UCSD-AML1 (cell line): Measurements from ENCODE around the gene AAGAB.
A peak's percentile ranks its signal among the peaks of the same experiment; 100 is the strongest.
"Not testable (repeated sequence)": the region's sequence is repeated elsewhere in the genome, so short reads cannot be mapped to it uniquely, and the experiment has no call there.

Experiments used
- DNase-seq: peaks from one replicate; lab custom pipeline; 2025; ENCODE audit not compliant: unreplicated experiment; lab: John Stamatoyannopoulos, UW

AAGAB gene, protein sequence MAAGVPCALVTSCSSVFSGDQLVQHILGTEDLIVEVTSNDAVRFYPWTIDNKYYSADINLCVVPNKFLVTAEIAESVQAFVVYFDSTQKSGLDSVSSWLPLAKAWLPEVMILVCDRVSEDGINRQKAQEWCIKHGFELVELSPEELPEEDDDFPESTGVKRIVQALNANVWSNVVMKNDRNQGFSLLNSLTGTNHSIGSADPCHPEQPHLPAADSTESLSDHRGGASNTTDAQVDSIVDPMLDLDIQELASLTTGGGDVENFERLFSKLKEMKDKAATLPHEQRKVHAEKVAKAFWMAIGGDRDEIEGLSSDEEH

DNA sequence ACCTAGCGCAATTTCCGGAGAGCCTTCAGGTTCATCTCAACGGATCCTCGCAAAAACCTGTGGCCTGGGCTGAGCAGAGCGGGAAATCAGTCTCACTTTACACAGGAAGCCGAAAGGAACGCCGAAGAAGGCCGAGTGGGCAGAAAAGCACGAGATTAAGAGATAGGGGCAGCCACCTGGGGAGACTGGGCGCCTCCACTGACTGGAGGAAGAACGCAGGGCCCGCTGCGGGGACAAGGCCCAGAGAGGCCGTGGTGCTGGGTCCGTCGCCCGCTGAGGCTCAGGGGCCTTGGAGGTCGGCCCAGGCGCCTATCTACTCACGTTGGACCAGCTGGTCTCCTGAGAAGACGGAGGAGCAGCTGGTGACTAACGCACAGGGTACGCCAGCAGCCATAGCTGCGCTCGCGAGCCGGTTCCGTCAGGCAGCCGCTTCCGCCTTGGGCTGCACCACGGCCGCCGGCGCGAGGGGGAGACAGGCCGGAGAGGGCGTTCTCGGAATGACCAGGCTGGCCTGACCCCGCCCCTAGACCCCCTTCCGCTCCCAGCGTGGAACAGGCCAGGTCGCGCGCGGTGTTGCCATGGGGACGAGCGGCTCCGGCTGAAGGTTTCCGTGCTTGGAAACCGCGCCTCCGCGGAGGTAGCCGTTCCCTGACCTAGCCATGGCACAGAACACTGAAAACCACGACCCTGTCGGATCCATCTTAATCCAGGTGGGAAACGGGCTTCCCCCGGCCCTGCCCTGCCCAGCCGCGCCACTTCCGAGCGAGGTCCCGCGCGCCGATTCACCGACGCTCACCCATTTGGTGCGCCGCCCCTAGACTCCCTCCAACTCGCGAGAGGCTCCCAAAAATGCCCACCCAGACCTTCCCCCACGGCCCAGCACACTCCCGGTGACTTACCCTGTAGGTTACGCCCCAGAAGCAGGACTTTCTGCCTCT is at the start of gene AAGAB, which contains the start of gene IQCH:
Gene AAGAB (minus strand): TSS at position 424 of the 938 bp plus-strand sequence. CDS start 30 bp downstream, at position 394.
Gene IQCH (plus strand): TSS at position 549 of the 938 bp plus-strand sequence. CDS start 111 bp downstream, at position 660.
- DNase-seq = peak; percentile 98

DNA sequence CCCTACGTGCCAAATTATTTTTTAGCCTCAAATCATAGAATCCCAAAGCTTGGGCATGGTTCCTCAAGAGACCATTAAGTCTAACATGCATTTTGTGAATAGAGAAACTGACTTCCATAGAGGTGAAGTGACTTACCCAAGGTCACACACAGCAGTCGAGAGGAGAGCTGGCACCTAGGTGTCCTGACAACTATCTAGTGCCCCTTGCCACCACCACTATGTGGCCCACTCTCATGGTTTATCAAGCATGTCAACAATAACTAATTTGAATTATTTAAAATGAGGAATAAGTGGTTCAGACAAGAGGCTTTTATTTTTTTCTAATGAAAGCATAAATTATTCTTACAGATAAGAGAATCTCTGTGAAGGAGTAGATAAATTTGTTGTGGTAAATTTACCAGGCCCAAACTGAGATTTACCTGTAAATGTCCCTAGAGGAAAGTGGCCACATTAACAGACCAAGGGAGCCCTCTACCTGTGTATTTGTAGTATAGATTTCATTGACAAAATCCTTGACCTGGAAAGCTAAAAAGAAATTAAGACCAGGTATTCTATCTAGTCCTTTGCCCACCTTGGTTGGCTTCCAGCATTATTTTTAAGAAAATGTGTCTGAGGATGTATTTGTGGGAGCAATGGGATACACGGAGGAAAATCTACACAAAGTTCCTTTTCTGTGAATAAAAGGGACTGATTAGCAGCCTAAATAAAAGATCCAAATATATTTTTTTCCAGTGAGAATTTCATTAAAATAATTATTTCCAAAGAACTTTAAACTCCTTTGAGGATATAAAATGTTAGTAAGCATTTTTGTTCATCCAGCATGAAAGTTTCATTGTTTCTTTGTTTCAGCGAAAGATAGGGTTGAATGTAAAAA is 49.3 kb upstream of the AAGAB start:
- DNase-seq = no peak

DNA sequence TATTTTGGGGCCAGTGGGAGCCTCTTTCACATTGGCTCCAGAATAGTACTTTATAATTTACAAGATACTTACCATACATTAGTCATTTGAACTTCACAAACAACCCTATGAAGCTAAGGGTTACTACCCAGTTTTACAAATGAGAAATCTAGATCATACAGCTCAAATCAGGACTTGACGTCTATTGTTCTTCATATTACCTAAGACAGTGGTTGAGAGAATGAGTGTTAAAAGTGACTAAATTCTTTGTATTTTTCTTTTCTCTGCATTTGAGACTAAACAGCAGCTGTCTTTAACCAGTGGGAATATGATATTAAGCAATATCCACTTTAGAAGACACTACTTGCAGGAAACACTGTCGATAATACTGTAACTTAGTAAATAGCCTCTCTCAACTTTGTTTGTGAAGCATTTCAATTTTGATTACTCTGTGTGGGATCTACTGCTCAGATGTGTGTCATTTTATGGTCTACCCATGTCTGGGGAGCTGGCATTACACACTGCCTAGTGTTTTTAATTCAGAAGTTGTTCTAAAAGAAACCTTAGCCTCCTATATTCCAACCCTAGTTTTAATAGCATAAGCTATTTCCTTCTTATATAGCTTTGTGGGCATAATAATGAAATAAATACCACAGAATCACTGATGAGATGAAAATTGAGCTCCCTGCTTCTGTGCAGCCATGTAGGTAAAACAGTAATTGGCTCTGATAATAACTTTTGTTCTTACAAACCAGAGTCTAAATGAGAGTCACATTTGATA is 46.0 kb upstream of the AAGAB start:
- no peak for DNase-seq

DNA sequence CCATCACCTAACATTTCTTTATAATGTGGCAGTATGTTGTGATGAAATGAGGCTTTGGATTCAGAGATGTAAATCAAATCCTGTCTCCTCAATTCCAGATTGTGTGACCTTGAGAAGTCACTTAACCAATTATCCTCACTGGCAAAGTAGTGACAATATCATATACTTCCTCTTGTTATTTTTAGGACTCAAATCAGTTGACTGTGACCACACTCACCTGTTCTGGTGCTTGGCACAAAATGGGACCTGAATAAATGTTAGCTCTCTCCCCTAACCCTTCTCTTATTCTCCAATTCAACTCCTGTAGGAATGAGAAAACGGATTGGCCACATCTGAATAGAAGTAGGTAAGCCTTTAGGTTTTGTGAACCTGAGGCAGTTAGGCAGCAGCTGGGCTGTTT is 42.2 kb upstream of the AAGAB start:
- no peak for DNase-seq

DNA sequence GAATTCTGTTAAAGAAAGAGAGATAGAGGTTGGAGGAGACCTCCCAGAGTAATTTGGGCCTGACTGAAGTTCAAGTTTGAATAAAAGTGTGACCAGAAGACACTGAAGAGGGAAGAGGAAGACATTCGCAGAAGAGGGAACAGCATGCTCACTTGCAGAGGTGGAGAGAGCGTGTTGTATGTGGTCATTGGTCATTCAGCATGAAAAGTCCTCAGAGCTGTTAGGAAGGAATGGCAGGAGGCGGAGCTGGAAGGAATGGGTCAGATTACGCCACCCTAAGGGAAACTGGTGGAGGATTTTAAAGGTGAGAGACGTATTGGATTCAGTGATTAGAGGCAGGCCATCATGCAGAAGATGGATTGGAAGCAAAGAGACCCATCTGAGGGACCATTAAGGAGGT is 41.7 kb upstream of the AAGAB start:
- no peak for DNase-seq

DNA sequence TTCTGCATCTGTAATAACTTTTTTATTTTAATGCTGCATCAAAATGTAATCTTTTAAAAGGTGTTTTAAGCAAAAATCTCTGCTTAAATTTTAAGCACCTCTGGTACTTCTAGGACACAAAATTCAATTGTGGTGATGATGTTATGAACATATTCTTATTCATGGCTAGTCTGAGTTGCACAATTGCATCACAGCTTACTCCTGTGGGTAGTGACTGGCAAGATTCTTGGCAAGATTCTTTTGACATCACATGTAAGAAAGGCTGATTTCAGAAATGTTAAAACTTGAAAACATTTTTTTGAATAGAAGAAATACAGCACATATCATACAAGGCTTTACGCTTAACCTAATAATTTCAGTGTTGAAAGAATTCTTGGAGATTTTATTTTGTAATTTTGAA is 35.9 kb upstream of the AAGAB start:
- DNase-seq = no peak

DNA sequence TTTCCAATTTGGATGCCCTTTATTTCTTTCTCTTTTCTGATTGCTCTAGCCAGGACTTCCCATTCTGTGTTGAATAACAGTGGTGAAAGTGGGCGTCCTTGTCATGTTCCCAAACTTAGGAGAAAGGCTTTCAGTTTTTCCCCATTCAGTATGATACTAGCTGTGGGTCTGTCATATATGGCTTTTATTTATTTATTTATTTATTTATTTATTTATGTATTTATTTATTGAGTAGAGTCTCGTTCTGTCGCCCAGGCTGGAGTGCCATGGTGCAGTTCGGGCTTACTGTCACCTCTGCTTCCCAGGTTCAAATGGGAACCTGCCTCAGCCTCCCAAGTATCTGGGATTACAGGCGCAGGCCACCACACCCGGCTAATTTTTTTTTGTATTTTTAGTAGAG is 31.9 kb upstream of the AAGAB start:
- DNase-seq = not testable (repeated sequence)

DNA sequence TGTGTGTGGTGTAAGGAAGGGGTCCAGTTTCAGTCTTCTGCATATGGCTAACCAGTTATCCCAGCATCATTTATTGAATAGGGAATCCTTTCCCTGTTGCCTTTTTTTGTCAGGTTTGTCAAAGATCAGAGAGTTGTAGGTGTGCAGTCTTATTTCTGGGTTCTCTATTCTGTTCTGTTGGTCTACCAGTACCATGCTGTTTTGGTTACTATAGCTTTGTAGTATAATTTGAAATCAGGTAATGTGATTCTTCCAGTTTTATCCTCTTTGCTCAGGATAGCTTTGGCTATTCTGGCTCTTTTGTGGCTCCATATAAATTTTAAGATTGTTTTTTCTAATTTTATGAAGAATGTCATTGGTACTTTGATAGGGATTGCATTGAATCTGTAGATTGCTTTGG is 31.2 kb upstream of the AAGAB start:
- not testable (repeated sequence) for DNase-seq

DNA sequence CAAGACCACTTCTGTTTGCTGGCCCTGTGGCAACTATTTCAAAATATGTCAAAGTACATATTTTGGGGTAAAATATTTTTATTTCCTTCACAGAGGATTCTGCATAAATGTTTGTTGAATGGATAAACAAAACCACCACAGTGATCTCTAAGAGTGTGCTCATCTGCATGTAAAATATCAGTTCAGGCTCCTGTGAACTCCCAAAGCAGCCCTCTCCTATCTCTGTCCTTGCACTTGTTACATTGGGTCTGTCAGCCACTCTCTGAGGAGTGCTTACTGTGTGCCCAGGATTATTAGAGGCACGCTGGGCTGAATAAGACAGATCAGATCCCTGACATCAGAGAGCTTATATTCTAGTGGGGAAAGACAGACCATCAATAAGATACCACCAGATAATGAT is 27.3 kb upstream of the AAGAB start:
- DNase-seq = no peak

DNA sequence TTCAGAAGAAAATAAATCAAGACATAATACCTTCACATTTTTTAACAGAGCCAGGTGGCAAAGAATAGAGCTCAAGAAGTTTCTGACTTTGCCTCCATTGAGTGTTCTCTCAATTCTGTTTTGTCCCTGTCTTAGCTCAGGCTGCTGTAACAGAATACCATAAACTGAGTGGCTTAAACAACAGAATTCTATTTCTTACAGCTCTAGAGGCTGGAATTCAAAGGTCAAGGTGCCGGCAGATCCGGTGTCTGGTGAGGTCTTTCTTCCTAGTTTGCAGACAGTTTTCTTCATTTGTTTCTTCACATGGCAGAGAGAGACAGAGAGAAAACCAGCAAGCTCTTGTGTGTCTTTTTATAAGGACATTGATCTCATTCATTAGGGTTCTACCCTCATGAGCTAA is 25.8 kb upstream of the AAGAB start:
- no peak for DNase-seq

DNA sequence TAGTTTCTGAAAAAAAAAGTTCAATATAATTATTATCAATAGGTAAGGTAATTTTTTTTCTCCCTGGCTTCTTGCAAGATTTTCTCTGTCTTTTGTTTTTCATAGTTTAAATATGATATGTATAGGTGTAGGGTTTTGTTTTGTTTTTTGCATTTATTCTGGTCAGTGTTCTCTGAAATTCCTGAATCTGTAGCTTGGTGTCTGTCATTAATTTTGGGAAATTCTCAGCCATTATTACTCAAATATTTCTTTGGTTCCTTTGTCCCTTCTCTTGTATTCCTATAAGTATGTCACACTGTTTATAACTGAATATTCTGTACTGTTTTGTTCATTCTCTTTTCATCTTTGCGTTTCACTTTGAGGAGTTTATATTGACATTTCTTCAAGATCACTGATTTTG is 22.2 kb upstream of the AAGAB start:
- DNase-seq = no peak

DNA sequence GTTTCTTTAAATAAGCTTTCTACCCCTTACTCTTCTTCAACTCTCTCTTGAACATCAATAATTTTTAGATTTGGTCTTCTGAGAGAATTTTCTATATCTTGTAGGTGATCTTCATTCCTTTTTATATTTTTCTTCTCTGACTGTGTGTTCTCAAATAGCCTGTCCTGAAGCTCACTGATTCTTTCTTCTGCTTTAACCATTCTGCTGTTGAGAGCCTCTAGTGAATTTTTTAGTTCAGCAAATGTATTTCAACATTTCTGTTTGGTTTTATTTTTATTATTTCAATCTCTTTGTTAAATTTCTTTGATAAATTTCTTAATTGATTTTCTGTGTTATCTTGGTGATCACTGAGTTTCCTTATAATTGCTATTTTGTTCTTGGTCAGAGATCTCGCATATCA is 19.8 kb upstream of the AAGAB start:
- no peak for DNase-seq

DNA sequence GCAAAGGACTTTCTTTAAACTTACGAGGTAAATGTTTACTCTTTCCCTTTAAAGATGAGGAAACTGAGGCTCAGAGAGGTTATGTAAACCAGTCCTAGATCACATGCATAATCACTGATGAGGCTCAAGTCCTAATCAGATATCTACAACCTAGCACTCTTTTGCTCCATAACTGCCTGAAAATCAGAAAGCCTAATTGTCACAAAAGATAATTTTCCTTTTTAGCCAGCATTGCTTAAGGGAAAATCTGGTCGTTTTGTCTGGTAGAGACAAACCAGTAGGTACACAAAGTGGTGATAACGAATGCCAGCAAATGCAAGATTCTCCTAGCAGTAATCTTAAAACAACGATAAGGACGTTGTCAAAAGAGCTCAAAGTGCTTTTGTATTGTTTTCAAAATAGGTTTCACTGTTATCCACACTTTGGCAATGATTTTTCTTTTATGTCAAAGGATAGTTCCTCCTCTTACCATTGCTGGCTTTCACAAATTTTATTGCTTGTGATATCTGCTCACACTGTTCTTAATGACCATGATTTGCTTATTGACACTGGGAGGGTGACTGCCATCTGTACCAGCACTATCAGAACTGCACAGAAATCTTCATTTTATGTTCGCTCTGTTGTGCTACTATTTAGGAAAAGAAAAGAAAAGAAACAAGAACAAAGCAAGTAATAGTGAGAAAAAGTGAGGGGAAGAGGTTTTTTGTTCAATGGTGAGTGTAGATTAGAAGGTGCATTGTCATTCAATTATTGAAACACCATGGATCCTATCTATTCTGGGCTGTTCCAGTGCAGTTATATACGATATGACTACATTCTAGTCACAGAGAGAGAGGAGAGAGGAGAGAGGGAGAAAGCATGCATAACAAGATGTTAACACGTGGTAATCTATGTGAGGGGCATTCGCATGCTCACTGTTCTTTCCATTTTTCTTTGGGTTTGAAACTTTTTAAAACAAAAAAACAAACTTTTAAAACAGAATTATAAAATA is 13.8 kb upstream of the AAGAB start:
- DNase-seq = no peak

DNA sequence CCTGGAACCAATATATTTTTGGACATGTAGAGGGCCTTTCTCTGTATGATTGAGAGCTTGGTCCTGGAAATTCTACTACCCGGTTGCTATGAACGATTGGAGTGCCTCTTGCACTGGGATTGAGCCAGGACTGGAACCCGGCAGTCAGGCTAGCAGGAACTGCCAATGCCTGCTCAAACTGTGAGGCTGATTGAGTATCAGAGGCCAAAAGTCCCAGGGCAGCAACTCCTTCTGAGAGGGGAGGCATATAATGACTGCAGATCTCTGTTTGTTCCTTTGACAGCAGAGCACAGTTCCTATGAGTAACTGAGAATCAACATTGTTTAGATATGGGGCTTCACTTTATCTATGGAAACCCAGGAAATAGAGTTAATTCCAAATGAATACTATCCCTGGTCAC is 13.0 kb upstream of the AAGAB start:
- DNase-seq = no peak

DNA sequence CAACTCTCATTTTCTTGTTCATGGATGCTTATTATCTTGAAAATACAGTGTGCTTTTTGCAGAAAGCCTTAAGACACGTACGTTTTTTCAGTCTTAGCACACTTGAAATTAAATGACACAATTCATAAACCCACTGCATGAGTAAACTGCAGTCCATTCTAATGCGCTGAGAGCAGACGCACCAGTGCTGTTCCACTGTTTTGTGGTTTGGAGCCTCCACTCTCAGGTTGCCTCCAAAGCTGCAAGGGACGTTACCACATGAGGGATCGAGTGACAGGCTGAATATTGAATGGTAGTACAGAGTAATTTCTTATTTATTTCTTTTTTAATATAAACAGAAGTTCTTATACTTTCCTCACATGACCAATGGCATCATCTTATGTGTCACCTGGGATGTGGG is 12.4 kb upstream of the AAGAB start:
- DNase-seq = no peak

DNA sequence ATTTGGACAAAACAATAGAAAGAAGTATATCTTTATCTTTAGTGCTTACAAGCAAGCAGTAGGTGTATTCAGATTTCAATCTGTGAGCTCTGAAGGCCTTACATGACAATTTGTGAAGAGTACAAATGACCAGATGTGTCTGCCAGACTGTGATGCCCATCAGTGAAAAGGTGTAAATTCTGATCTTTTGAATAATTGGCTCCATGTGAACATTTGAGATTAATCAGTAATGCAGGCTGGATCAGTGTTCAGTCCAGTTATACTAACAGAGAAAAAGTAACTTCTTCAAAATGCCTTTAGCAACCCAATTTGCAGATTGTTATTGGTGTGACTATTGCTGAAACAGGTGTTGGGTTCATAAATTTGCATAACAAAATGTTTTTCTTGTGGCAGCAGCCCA is 5.3 kb upstream of the AAGAB start:
- no peak for DNase-seq

DNA sequence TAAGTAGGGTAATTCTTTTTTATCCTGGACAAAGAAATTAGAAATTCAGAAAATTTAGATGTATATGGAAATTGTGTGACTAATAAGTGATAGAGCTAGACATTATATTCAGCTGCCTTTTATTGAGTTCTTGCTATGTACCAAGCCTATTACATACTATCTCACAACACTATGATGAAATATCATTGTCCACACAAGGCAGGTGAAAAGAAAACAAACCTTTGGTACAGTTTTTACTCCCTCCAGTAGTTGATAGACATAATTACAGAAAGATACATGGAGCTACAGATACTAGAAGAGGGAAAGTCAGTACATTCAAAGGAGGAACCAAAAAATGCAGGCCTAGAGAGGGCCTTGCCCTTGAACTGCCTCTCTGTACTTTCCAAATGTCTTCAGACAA is 4.9 kb upstream of the AAGAB start:
- no peak for DNase-seq

DNA sequence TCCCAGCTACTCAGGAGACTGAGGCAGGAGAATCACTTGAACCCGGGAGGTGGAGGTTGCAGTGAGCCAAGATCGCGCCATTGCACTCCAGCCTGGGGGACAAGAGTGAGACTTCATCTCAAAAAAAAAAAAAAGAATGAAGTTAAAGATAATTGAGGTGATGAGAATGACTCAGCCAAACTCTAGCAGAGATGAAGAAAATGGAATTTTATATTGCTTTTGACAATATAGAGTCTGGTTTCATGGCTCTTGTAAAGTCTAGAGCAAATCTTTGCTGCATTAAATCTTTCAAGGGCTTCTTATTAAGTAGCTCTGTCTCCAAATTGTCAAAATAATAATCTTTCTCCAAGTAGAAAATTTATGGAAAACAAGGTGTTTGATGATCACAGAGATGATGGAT is 4.0 kb upstream of the AAGAB start:
- DNase-seq = not testable (repeated sequence)

DNA sequence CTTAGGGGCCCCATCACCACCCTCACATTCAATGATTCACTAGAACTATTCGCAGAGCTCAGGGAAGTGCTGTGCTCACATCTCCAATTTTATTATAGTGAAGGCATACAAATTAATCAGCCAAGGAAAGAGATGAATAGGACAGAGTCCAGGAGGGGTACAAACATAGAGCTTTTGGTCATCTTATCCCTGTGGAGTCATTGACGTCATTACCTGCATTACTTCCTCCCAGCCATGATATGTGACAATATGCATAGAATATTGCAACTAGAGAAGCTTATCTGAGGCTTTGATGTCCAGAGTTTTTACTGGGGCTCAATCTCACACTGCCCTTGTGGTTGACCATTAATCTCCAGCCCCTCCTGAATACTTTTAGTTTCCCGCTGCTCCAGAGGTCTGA is 1.6 kb upstream of the AAGAB start:
- no peak for DNase-seq
